Psoas muscle (tissue), 8 donors: ENCODE measurements around the gene AXDND1. TPM values are rescaled to one million over a fixed set of nuclear protein-coding genes. Genes with fewer than 3 reads are reported as not detected.

ENCODE experiments used
- ATAC-seq, 4 donors: fragments of 200-7000 bp; cut with Tn5 transposase; one replicate each; pipeline ENCODE4 v1.9.1; 2020; ENCODE audit warnings: moderate library complexity in 3 of 4, mild to moderate bottlenecking in 2 of 4
- DNase-seq, 2 donors: peaks; one replicate each; pipeline ENCODE4 v3.0.0-alpha.2; 2020
- H3K27ac ChIP-seq: fragments of 200-600 bp; one replicate; pipeline ENCODE4 v1.8.0; 2022
- H3K27me3 ChIP-seq, 3 donors: fragments of 200-600 bp in 1 of 3; one replicate each; pipeline versions ENCODE4 v1.6.1 to v1.8.0; 2013 to 2022; ENCODE audit warnings: low read length in 2 of 3, mild to moderate bottlenecking in 2 of 3, moderate library complexity in 1 of 3; ENCODE audit not compliant: insufficient read depth in 3 of 3
- H3K36me3 ChIP-seq, 2 donors: fragments of 200-600 bp in 1 of 2; one replicate each; pipeline versions ENCODE4 v1.6.1 to v1.8.0; 2013 to 2022; ENCODE audit warnings: low read depth in 1 of 2, mild to moderate bottlenecking in 1 of 2, moderate library complexity in 1 of 2; ENCODE audit not compliant: insufficient read depth in 1 of 2
- H3K4me1 ChIP-seq: fragments of 200-600 bp; one replicate; pipeline ENCODE4 v1.8.0; 2022
- H3K4me3 ChIP-seq: fragments of 200-600 bp; one replicate; pipeline ENCODE4 v1.8.0; 2022; ENCODE audit warnings: mild to moderate bottlenecking
- H3K9me3 ChIP-seq: fragments of 200-600 bp; one replicate; pipeline ENCODE4 v1.8.0; 2022
- whole genome bisulfite sequencing, 3 donors: extraction: QIAGEN DNeasy Blood & Tissue Kit; methylation state at CpG; one replicate each; pipeline versions ENCODE4 v1.1.6 to v1.1.7; 2013; 5-methylcytosine and 5-hydroxymethylcytosine counted together
- intact Hi-C, 2 donors: fragments of 100-400 bp; cut with DNase I; formaldehyde crosslinking; loops; one replicate each; pipeline versions ENCODE4 v1.11.0 to v1.14.2; 2022
- long read RNA-seq, 2 donors: library from polyadenylated mRNA; unstranded; transcript quantifications; one replicate each; pipeline ENCODE4 v2.0.0, GENCODE V29; 2021
- polyA plus RNA-seq, 3 donors: library from polyadenylated mRNA; stranded (reverse); fragments of 200-250 nt; gene quantifications; one replicate each; pipeline ENCODE4 v1.2.3, GENCODE V29; 2013
- total RNA-seq, 4 donors: library from RNA; stranded (reverse); fragmentation: NEBNext Ultra II Directional in 2 of 4; extraction: Animal tissue kit (Norgen Biotek cat#: 25700) in 2 of 4; gene quantifications; one replicate each; pipeline versions ENCODE4 v1.2.1 to v1.2.4, GENCODE V29; 2021 to 2023
- TF ChIP-seq, protein P1 (sequence below): fragments of 200-600 bp; IDR thresholded peaks from one replicate; pipeline ENCODE4 v1.8.0; 2022; ENCODE audit warnings: antibody characterized with exemption
- donor health status: healthy with polysubstance abuse.
- donor health status: DM: no; HTN: no; CAD: no; lungs with moderate emphysema.
- donor health status: Bipolar disorder and iron deficiency.
- donor health status: healthy.
- donor health status: DM: yes; HTN: yes; CAD: no.
- donor health status: DM: no; HTN: no; CAD: no.
- donor health status: DM: no; HTN: no; CAD: no.
- donor health status: DM: yes; HTN: yes; CAD: no.

The AXDND1 gene, protein sequence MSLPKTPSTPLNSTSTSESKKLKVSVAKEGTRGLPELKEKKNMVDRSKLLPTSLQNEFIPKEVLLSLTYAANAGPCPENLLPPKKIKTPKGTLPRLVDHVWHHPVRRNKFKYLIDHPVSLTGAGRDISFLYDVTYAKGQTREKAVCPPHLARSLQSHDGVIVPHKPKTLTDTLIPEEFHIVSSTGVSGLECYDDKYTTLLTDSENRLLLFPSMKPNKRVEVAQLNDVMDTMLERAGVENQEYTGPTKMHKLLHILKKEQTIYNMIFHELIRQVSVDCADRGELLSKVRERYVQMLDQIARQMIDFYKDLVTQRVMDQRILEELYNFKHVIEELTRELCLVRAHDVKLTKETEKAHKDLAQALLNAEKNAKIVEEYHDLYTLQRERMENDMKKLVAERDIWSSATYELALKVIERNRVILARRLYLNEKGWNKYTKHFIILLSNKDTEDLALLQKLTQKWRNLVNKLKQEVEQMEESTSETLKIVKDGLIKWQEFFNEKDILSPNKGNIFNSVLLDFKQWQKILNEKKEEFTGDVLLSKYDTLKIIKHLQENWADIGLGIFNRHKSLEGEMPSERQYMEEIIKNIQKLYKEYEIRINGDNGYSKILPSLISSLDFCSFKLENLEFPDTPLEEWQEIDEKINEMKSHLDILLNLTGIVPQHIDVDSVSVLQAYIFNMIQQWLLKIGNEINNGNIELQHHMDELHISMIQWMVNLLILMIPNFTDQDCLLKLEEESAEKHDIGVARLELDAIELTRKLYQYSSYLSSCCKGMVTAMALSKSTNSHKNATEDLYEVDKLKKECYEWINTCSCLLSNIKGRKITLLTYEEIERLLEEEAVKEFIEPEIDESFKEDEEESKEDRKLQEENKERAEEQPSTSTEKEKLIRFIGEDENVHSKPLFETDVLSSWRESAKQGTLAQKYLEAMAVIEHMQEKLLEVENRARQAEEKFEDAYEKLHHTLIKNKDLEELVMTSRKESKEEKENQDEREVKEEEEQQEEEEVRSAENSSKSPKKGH
- total RNA-seq (not detected), polyA plus RNA-seq (under 1 TPM in 2 of 3 donors, not detected in 1; 0.09 to 0.18 TPM)
- long read RNA-seq, donor 1: 0 reads
- long read RNA-seq, donor 2: 0 reads

DNA sequence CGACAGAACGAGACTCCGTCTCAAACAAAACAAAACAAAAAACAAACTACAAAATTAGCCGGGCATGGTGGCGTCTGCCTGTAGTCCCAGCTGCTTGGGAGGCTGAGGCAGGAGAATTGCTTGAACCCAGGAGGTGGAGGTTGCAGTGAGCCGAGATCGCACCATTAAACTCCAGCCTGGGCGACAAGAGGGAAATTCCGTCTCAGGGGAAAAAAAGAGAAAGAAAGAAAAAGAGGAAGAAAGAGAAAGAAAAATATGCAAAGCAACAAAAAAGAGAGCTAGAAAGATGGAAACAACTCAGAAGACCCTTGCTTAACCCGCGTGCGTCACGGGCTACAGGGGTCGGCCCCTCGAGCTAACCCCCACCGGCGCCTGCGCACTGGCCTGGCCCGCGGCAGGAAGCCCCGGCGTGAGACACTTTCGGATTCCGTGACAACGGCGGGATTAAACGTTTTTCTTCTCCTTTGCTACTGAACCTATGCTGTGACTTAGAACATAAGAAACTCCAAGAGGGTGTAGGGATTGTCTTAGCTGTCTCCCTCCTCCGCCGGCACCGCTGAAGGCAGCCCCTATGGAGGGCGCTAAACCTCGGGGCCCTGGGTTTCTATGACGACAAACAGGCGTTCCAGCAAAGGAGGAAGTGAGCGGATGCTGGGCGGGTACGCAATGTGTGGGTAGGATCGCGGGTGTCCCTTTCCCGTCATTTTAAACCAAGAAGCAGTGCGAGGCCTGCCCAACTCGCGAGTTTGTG is at the start of gene AXDND1:
Gene AXDND1 (plus strand): TSS at position 630 of the 751 bp plus-strand sequence. CDS start 539 bp downstream, outside the sequence.
- intact Hi-C loops: loop anchor here (2.0 to 10.0 kb wide), 3 partner anchors 73 to 591 kb away; partner anchors contain the start of gene SOAT1 (in 1 of the 2)

DNA sequence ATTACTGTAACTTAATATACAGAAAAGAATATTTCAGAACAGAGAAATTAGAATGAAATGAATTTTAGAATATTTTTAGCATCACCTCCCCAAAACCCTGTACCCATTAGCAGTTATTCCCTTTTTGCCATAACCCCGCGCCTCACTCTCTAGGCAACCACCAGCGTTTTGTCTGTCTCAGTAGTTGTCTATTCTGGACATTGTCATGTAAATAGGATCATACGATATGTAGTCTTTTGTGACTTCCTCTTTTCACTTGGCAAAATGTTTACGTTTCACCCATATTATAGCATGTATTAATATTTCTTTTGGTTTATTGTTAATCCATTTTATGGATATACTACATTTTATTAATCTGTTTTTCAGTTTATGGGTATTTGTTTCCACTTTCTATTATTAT is 47.3 kb upstream of the AXDND1 start:
- intact Hi-C loops: no loop called here
- 84 to 89% (median 88%) methylated on average over 5 of the region's 5 CpGs for WGBS, 3 donors

More for the DNA sequence above, at the start of gene AXDND1:
- Histone ChIP-seq H3K4me3 (peak within 1 kb of the TSS; percentile 73), H3K27me3 (no peaks in the 10 kb centered on the region), H3K9me3 (no peaks in the 10 kb centered on the region), H3K4me1 (no peaks in the 10 kb centered on the region), H3K27ac (peak within 1 kb of the TSS; percentile 72), H3K36me3 (no peaks in the 10 kb centered on the region)
- DNase-seq: peak; percentile 84 to 91
- ATAC-seq: peak; percentile 88 to 95 (median 92)
- TF ChIP-seq, protein P1, sequence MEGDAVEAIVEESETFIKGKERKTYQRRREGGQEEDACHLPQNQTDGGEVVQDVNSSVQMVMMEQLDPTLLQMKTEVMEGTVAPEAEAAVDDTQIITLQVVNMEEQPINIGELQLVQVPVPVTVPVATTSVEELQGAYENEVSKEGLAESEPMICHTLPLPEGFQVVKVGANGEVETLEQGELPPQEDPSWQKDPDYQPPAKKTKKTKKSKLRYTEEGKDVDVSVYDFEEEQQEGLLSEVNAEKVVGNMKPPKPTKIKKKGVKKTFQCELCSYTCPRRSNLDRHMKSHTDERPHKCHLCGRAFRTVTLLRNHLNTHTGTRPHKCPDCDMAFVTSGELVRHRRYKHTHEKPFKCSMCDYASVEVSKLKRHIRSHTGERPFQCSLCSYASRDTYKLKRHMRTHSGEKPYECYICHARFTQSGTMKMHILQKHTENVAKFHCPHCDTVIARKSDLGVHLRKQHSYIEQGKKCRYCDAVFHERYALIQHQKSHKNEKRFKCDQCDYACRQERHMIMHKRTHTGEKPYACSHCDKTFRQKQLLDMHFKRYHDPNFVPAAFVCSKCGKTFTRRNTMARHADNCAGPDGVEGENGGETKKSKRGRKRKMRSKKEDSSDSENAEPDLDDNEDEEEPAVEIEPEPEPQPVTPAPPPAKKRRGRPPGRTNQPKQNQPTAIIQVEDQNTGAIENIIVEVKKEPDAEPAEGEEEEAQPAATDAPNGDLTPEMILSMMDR: peak; percentile 24
- 7 to 8% (median 7%) methylated on average over 40 to 43 of the region's 43 CpGs for WGBS, 3 donors

DNA sequence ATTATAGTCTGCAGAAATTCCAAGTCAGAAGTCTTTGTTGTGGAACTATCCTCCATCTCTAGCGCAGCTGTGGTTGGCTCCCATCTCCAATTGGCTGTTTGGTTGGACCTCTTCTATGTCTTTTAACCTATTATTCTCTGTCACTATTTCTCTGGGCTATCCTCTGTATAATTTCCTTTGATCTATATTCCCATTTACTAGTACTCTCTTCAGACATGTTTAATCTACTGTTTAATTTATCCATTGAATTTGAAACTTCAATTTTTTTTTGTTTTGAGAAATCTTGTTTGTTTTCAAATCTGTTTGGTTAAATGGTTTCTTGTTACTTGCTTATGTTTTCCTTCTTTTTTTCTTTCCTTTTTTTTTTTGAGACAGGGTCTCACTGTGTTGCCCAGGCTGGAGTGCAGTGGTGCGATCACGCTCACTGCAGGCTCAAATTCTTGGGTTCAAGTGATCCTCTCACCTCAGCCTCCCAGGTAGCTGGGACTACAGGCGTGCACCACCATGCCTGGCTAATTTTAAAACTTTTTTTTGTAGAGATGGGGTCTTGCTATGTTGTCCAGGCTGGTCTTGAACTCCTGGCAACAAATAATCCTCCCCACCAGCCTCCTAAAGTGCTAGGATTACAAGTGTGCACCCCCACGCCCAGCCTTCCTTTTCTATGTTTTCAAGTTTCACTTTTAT is 44.1 kb upstream of the AXDND1 start:
- H3K4me1 ChIP-seq: no peaks in the 10 kb centered on the region
- intact Hi-C loops: no loop called here
- 95 to 99% (median 98%) methylated on average over 5 of the region's 5 CpGs for WGBS, 3 donors
- no peaks in the 10 kb centered on the region for H3K9me3 ChIP-seq
- H3K27ac ChIP-seq: no peak overlapping the region
- peaks cover 0 to 17% of the 10 kb centered on the region in 2 donors for H3K36me3 ChIP-seq
- no peak for ATAC-seq
- H3K27me3 ChIP-seq: no peaks in the 10 kb centered on the region
- H3K4me3 ChIP-seq: no peak overlapping the region
- DNase-seq: no peak
- TF ChIP-seq, protein P1: no peak

More for the DNA sequence above, 47.3 kb upstream of the AXDND1 start:
- no peak overlapping the region for H3K4me3 ChIP-seq
- no peaks in the 10 kb centered on the region for H3K27me3 ChIP-seq
- no peaks in the 10 kb centered on the region for H3K9me3 ChIP-seq
- DNase-seq: no peak
- no peak for ATAC-seq
- TF ChIP-seq, protein P1: no peak
- H3K36me3 ChIP-seq: peaks cover 0 to 1% of the 10 kb centered on the region in 2 donors
- no peaks in the 10 kb centered on the region for H3K4me1 ChIP-seq
- no peak overlapping the region for H3K27ac ChIP-seq

DNA sequence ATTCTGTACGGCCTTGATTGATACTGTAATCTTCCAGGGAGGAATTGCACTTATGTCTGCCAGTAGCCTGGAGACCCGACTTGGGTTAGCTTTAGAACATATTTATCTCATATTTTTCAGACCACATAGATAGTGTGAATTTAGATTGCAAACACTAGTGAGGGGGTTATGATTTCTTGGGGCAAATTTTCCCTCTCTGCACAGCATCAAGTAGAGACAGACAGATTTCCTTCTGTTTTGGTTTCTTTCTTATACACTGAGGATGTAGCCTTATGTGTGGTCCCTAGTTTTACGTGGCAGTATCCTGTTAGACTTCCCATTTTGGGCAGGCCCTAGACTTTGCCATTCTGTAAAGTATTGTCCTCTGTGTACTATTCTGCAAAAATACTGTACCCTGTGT is 43.2 kb upstream of the AXDND1 start:
- H3K27ac ChIP-seq: no peak overlapping the region
- TF ChIP-seq, protein P1: no peak
- ATAC-seq (no peak), DNase-seq (no peak)
- no peaks in the 10 kb centered on the region for H3K9me3 ChIP-seq
- H3K4me3 ChIP-seq: no peak overlapping the region
- intact Hi-C loops: no loop called here
- WGBS, 3 donors: 75 to 86% (median 77%) methylated on average over 3 of the region's 3 CpGs
- no peaks in the 10 kb centered on the region for H3K27me3 ChIP-seq
- H3K36me3 ChIP-seq: peaks cover 0 to 21% of the 10 kb centered on the region in 2 donors
- no peaks in the 10 kb centered on the region for H3K4me1 ChIP-seq
